ENCODE results near the gene SECTM1.

The SECTM1 gene

GRCh38 chr17:82305727-82306300 lies 27.8 kb downstream of the SECTM1 start:
- no peak for DNase-seq (ENCODE audit: extremely low read depth, low read depth)
- no peak for TF ChIP-seq CTCF (IDR thresholded peaks at IDR 0.05; ENCODE audit: low read depth, low read length, missing control alignments)
- H3K4me3 ChIP-seq (replicated peaks; ENCODE audit: low read depth, low read length): no peak overlapping the region

GRCh38 chr17:82304826-82305726 lies 28.5 kb downstream of the SECTM1 start:
- H3K4me3 ChIP-seq (replicated peaks; ENCODE audit: low read depth, low read length): no peak overlapping the region
- TF ChIP-seq CTCF (IDR thresholded peaks at IDR 0.05; ENCODE audit: low read depth, low read length, missing control alignments): no peak
- DNase-seq (ENCODE audit: extremely low read depth, low read depth): no peak

- DNase-seq (ENCODE audit: extremely low read depth, low read depth): no peak
- TF ChIP-seq CTCF (IDR thresholded peaks at IDR 0.05; ENCODE audit: low read depth, low read length, missing control alignments): no peak
- H3K4me3 ChIP-seq (replicated peaks; ENCODE audit: low read depth, low read length): no peak overlapping the region
Observed at GRCh38 chr17:82303944-82304808, 29.4 kb downstream of the SECTM1 start.

GRCh38 chr17:82302991-82303943 lies 30.3 kb downstream of the SECTM1 start:
- TF ChIP-seq CTCF (IDR thresholded peaks at IDR 0.05; ENCODE audit: low read depth, low read length, missing control alignments): no peak
- DNase-seq (ENCODE audit: extremely low read depth, low read depth): no peak
- no peak overlapping the region for H3K4me3 ChIP-seq (replicated peaks; ENCODE audit: low read depth, low read length)

GRCh38 chr17:82302568-82302963 lies 31.0 kb downstream of the SECTM1 start:
- DNase-seq (ENCODE audit: extremely low read depth, low read depth): no peak
- H3K4me3 ChIP-seq (replicated peaks; ENCODE audit: low read depth, low read length): no peak overlapping the region
- TF ChIP-seq CTCF (IDR thresholded peaks at IDR 0.05; ENCODE audit: low read depth, low read length, missing control alignments): no peak

Data from HFF-Myc (cell line).